ENCODE results near the gene RAD51B. TPM values are rescaled to one million over a fixed set of nuclear protein-coding genes. Genes with fewer than 3 reads are reported as not detected.
A peak's percentile ranks its signal among the peaks of the same experiment; 100 is the strongest.

The RAD51B gene
- total and polyA plus RNA-seq, 4 donors, result 2.5 to 95.0 (median 9.6) TPM

DNA sequence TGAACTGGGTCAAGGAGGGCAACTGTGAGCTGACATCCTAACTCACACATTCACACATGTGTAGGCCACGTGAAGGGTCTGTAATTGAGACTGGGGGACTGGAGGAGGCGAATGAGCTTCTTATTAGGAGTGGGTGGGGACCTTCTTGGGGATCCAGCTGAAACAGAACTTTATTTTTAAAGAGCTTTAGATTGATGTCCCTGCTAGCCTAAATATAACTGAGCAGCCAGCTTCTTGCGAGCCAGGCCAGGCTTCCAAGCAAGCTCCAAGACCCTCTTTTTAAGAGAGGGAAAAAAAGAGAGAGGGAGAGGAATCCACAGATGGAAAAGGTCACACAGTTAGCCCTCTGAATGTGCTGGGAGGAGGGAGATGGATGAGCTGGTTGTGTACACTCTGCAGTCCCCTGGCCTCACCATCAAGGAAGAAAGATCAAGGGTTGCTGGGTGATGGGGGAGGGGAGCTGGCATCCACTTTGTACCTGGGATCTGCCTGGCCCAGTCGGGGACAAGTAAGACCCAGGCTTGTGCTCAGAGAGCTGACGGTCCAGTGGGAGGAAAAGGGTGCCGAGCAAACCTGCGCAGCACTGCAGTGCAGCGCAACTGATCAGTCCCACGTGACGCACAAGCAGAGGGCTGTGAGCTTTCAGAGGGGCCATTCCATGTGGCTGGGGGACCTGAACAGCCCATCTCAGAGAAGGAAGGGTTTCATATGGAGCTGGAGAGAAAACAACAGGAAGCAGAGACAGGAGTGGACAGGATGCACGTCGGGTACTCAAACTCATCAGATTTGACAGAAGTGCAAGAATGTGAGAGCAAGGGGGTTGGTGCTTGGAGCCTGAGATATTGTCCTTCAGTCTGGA lies 818.8 kb downstream of the RAD51B start:
- peak; percentile 75 to 92 (median 89) for DNase-seq
- ATAC-seq (ENCODE audit: insufficient read depth, low FRiP score), result no peak
- WGBS, 2 donors, result 73 to 79% methylated on average over 12 of the region's 12 CpGs

DNA sequence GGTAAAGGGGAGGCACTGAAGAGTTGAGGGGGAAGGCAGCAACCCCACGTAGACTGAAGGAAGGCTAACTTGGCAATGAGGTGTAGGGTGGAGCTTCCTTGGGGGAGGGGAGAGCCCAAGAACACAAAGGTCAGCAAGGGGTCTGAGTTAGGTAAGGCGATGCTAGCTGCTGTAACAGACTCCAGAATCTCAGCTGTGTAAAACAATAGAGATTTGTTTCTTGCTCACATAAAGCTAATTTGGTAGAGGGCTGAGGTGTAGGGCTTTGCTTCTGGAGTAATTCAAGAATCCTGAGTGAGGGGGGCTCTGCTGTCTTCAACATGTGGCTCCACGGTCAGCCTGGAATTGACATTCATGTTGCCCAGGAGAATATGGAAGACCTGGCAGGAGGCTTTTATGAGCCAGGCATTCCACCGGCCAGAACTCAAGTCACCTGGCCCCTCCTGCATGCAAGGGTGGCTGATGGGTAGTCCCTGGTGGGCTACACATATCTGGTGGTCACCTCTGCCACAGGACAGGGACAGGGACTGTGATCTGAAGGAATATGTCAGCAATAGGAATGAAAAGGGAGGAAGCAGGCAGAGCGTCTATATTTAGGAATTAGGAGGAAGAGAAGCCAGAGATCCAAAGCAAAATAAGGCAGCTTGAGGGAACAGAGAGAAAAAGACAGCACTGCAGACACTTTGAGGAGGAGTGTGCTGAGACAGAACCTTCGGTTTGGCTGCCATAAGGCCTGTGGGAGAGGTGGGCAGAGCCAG lies 819.6 kb downstream of the RAD51B start:
- TF ChIP-seq, protein P1, sequence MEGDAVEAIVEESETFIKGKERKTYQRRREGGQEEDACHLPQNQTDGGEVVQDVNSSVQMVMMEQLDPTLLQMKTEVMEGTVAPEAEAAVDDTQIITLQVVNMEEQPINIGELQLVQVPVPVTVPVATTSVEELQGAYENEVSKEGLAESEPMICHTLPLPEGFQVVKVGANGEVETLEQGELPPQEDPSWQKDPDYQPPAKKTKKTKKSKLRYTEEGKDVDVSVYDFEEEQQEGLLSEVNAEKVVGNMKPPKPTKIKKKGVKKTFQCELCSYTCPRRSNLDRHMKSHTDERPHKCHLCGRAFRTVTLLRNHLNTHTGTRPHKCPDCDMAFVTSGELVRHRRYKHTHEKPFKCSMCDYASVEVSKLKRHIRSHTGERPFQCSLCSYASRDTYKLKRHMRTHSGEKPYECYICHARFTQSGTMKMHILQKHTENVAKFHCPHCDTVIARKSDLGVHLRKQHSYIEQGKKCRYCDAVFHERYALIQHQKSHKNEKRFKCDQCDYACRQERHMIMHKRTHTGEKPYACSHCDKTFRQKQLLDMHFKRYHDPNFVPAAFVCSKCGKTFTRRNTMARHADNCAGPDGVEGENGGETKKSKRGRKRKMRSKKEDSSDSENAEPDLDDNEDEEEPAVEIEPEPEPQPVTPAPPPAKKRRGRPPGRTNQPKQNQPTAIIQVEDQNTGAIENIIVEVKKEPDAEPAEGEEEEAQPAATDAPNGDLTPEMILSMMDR (IDR thresholded peaks at IDR 0.05; ENCODE audit: control extremely low read depth, extremely low read depth), result no peak
- H3K4me3 ChIP-seq, result no peak overlapping the region
- H3K9ac ChIP-seq (ENCODE audit: insufficient read depth in 1 of 2, low read length in 2 of 2), result peak overlapping the region in 1 of 2 donors; percentile 16
- no peaks in the 10 kb centered on the region for H3K36me3 ChIP-seq (ENCODE audit: control insufficient read depth in 4 of 4, insufficient read depth in 4 of 4, low read length in 4 of 4)
- 65 to 72% methylated on average over 6 of the region's 6 CpGs for WGBS, 2 donors
- peaks cover 0 to 3% (median 0%) of the 10 kb centered on the region in 4 donors for H3K9me3 ChIP-seq (ENCODE audit: control insufficient read depth in 4 of 4, insufficient read depth in 3 of 4, low read length in 3 of 4)
- H3K4me1 ChIP-seq (ENCODE audit: control insufficient read depth in 5 of 5, insufficient read depth in 5 of 5, low read length in 5 of 5), result peaks cover 4 to 47% (median 17%) of the 10 kb centered on the region in 5 donors
- no peak for DNase-seq
- H3K27ac ChIP-seq (ENCODE audit: low read depth in 1 of 2, low read length in 1 of 2), result peak overlapping the region in 1 of 2 donors; percentile 84
- no peaks in the 10 kb centered on the region for H3K27me3 ChIP-seq (ENCODE audit: control insufficient read depth in 3 of 3, insufficient read depth in 3 of 3, low read length in 2 of 3)
- peak; percentile 25 for ATAC-seq (ENCODE audit: insufficient read depth, low FRiP score)

More for the DNA sequence above, 818.8 kb downstream of the RAD51B start:
- Histone ChIP-seq H3K9me3 (ENCODE audit: control insufficient read depth in 4 of 4, insufficient read depth in 3 of 4, low read length in 3 of 4) (peaks cover 0 to 3% (median 0%) of the 10 kb centered on the region in 4 donors), H3K9ac (ENCODE audit: insufficient read depth in 1 of 2, low read length in 2 of 2) (peak overlapping the region in 1 of 2 donors; percentile 68), H3K4me3 (no peak overlapping the region), H3K27me3 (ENCODE audit: control insufficient read depth in 3 of 3, insufficient read depth in 3 of 3, low read length in 2 of 3) (no peaks in the 10 kb centered on the region), H3K36me3 (ENCODE audit: control insufficient read depth in 4 of 4, insufficient read depth in 4 of 4, low read length in 4 of 4) (no peaks in the 10 kb centered on the region), H3K27ac (ENCODE audit: low read depth in 1 of 2, low read length in 1 of 2) (peak overlapping the region; percentile 52 to 84), H3K4me1 (ENCODE audit: control insufficient read depth in 5 of 5, insufficient read depth in 5 of 5, low read length in 5 of 5) (peaks cover 4 to 55% (median 23%) of the 10 kb centered on the region in 5 donors)
- TF ChIP-seq, protein P1 (IDR thresholded peaks at IDR 0.05; ENCODE audit: control extremely low read depth, extremely low read depth), result no peak

DNA sequence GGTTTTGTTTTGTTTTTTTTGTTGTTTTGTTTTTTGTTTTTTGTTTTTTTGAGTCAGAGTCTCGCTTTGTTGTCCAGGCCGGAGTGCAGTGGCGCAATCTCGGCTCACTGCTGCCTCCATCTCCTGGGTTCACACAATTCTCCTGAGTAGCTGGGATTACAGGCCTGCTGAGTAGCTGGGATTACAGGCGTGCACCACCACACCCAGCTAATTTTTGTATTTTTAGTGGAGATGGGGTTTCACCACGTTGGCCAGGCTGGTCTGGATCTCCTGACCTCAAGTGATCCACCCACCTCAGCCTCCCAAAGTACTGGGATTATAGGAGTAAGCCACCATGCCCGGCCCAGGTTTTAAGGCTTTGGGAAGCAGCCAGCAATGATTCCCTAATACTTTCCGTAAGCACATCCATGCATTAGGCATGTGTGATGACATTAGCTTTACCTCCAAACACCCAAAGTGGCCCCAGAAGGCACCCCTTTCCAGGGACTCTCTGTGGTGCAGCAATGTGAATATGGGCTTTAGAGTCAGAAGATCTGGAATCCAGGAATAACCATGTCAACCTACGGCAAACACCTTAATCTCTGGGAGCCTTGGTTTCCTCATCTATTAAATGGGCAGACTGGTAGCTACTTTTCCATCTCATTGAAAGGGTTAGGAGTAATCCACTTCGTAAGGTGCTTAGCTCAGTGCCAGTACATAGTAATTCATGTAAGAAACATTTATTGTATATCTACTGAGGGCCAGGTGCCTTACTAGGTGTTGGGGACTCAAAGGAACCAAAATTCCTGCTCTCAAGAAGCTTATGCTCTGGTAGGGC lies 820.4 kb downstream of the RAD51B start:
- Histone ChIP-seq H3K4me1 (ENCODE audit: control insufficient read depth in 5 of 5, insufficient read depth in 5 of 5, low read length in 5 of 5) (peaks cover 4 to 39% (median 13%) of the 10 kb centered on the region in 5 donors), H3K9ac (ENCODE audit: insufficient read depth in 1 of 2, low read length in 2 of 2) (peak overlapping the region in 1 of 2 donors; percentile 16), H3K27me3 (ENCODE audit: control insufficient read depth in 3 of 3, insufficient read depth in 3 of 3, low read length in 2 of 3) (no peaks in the 10 kb centered on the region), H3K4me3 (no peak overlapping the region), H3K36me3 (ENCODE audit: control insufficient read depth in 4 of 4, insufficient read depth in 4 of 4, low read length in 4 of 4) (no peaks in the 10 kb centered on the region), H3K27ac (ENCODE audit: low read depth in 1 of 2, low read length in 1 of 2) (peak overlapping the region in 1 of 2 donors; percentile 84), H3K9me3 (ENCODE audit: control insufficient read depth in 4 of 4, insufficient read depth in 3 of 4, low read length in 3 of 4) (peaks cover 0 to 3% (median 0%) of the 10 kb centered on the region in 4 donors)
- ATAC-seq (ENCODE audit: insufficient read depth, low FRiP score) (no peak), DNase-seq (peak in 1 of 3 donors; percentile 6)
- TF ChIP-seq, protein P1 (IDR thresholded peaks at IDR 0.05; ENCODE audit: control extremely low read depth, extremely low read depth), result no peak
- 89 to 95% methylated on average over 9 to 10 of the region's 10 CpGs for WGBS, 2 donors
